ENCODE results near the gene NXPH1. TPM values are rescaled to one million over a fixed set of nuclear protein-coding genes. Genes with fewer than 3 reads are reported as not detected.

The NXPH1 gene
- total RNA-seq, 3 donors from 2014 or later, result 0.29 TPM; not detected in 2

DNA sequence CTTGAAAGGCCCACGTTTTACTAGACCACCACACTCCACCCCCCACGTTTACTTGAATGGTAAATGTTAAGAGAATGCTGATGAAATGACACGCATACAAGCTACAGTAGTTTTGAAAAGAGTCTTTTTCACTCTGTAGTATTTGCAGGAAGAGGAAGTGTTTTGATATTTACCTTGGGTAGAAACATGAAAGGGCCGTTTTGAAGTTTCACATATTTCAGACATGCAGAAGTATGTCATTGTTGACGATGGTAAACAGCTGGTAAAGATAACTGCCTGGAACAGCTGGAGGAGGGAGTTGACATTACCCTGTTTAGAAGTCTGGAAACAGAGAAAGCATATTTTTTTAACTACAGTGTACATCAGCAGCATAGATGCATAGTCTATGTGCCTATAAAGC is 160.7 kb downstream of the NXPH1 start:
- Histone ChIP-seq H3K4me1 (no peaks in the 10 kb centered on the region), H3K27ac (no peak overlapping the region), H3K4me3 (no peak overlapping the region), H3K36me3 (no peaks in the 10 kb centered on the region), H3K9me3 (no peaks in the 10 kb centered on the region), H3K27me3 (no peaks in the 10 kb centered on the region)
- TF ChIP-seq, protein P1, sequence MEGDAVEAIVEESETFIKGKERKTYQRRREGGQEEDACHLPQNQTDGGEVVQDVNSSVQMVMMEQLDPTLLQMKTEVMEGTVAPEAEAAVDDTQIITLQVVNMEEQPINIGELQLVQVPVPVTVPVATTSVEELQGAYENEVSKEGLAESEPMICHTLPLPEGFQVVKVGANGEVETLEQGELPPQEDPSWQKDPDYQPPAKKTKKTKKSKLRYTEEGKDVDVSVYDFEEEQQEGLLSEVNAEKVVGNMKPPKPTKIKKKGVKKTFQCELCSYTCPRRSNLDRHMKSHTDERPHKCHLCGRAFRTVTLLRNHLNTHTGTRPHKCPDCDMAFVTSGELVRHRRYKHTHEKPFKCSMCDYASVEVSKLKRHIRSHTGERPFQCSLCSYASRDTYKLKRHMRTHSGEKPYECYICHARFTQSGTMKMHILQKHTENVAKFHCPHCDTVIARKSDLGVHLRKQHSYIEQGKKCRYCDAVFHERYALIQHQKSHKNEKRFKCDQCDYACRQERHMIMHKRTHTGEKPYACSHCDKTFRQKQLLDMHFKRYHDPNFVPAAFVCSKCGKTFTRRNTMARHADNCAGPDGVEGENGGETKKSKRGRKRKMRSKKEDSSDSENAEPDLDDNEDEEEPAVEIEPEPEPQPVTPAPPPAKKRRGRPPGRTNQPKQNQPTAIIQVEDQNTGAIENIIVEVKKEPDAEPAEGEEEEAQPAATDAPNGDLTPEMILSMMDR (IDR thresholded peaks at IDR 0.05), result no peak
- TF ChIP-seq POLR2A (IDR thresholded peaks at IDR 0.05) (no peak), POLR2AphosphoS5 (IDR thresholded peaks at IDR 0.05) (no peak)
- intact Hi-C loops (cut with DNase I; ENCODE audit: low total_unique reads), result no loop called here
- DNase-seq (ENCODE audit: low spot score in 2 of 2), result no peak

DNA sequence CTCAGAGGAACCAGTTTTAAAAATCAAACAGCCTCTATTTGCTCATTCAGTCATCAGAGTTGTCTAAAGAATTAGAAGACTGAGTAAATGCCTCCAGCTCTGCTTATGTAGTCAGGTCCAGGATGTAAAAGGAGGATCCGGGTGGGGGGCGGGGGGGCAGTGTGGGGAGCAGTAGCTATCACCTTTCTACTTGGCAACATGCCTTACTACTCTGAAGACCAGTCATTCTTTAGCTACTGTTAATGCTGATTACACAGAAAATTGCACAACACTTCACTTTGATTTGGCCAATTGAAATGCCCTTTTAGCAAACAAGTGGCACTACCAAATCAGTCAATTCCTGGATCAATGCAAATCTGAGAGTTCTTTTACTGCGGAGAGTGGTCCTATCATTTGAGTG is 164.2 kb downstream of the NXPH1 start:
- Histone ChIP-seq H3K27ac (no peak overlapping the region), H3K4me1 (no peaks in the 10 kb centered on the region), H3K27me3 (no peaks in the 10 kb centered on the region), H3K4me3 (no peak overlapping the region), H3K9me3 (no peaks in the 10 kb centered on the region), H3K36me3 (no peaks in the 10 kb centered on the region)
- DNase-seq (ENCODE audit: low spot score in 2 of 2), result no peak
- intact Hi-C loops (cut with DNase I; ENCODE audit: low total_unique reads), result no loop called here
- TF ChIP-seq POLR2AphosphoS5 (IDR thresholded peaks at IDR 0.05) (no peak), POLR2A (IDR thresholded peaks at IDR 0.05) (no peak)
- TF ChIP-seq, protein P1 (IDR thresholded peaks at IDR 0.05), result no peak

DNA sequence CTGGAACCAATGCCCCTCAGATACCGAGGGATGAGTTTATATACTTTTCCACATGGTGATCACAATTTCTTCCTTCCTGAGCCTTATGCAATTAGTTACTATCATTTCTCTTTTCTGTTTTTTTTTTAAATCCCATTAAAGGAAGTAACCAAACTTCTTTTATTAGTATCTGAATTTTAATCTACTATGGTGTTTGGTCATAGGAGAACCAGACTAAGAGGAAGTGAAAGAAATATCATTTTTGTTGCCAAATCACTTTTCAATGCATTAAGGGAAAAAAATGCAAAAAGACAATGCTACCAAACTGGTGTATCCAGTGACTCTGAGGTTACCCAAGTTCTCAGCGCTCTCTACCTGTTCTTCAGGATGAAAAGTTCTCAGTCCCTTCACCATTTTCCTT is 167.7 kb downstream of the NXPH1 start:
- no peaks in the 10 kb centered on the region for H3K9me3 ChIP-seq
- no peaks in the 10 kb centered on the region for H3K36me3 ChIP-seq
- no peaks in the 10 kb centered on the region for H3K4me1 ChIP-seq
- H3K27me3 ChIP-seq, result no peaks in the 10 kb centered on the region
- intact Hi-C loops (cut with DNase I; ENCODE audit: low total_unique reads), result loop anchor here (10.0 kb wide), 1 partner anchor 466 kb away; no protein-coding TSS in a partner anchor
- H3K4me3 ChIP-seq, result no peak overlapping the region
- no peak for TF ChIP-seq POLR2AphosphoS5 (IDR thresholded peaks at IDR 0.05)
- no peak for TF ChIP-seq POLR2A (IDR thresholded peaks at IDR 0.05)
- TF ChIP-seq, protein P1 (IDR thresholded peaks at IDR 0.05), result no peak
- H3K27ac ChIP-seq, result no peak overlapping the region
- DNase-seq (ENCODE audit: low spot score in 2 of 2), result no peak

DNA sequence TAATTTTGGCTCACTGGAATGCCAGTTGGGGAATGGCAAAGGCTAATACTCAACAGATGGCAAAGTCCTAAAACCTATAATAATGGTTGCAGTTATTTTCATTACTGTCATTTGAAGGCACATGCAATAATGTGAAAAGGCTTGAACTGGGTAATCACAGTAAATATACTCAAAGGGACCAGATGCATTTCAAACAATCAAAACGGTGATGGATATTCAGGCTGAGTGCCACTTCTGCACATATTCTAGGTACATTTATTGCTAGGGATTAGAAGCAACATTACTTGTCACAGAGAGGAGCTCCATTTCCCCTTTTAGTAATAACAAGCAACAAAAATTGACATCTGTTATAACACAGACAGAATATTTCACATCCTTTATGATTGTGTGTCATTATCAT is 171.8 kb downstream of the NXPH1 start:
- TF ChIP-seq, protein P1 (IDR thresholded peaks at IDR 0.05), result no peak
- TF ChIP-seq POLR2A (IDR thresholded peaks at IDR 0.05), result no peak
- no peak for TF ChIP-seq POLR2AphosphoS5 (IDR thresholded peaks at IDR 0.05)
- Histone ChIP-seq H3K36me3 (no peaks in the 10 kb centered on the region), H3K27ac (no peak overlapping the region), H3K9me3 (no peaks in the 10 kb centered on the region), H3K4me1 (no peaks in the 10 kb centered on the region), H3K27me3 (no peaks in the 10 kb centered on the region), H3K4me3 (no peak overlapping the region)
- no peak for DNase-seq (ENCODE audit: low spot score in 2 of 2)
- intact Hi-C loops (cut with DNase I; ENCODE audit: low total_unique reads), result loop anchor here (10.0 kb wide), 1 partner anchor 470 kb away; no protein-coding TSS in a partner anchor

DNA sequence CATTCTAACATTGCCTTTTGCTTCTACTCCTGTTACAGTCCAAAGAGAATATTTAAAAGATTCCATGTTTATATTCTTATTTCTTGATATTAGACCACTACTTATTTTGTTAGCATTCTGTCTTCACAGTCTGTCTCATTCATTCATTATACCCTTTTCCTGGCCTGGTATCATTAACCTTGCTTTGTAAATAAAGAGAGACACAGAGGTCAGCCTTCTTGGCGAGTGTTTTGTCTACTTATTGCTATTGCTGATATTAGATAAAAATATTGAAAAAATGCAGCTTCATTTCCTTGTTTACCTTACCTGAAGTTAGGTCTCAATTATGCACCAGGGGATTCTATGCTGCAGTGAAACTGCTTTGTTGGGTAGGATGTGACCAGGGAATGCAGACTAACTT is 179.2 kb downstream of the NXPH1 start:
- intact Hi-C loops (cut with DNase I; ENCODE audit: low total_unique reads), result no loop called here
- DNase-seq (ENCODE audit: low spot score in 2 of 2), result no peak
- TF ChIP-seq, protein P1 (IDR thresholded peaks at IDR 0.05), result no peak
- TF ChIP-seq POLR2AphosphoS5 (IDR thresholded peaks at IDR 0.05) (no peak), POLR2A (IDR thresholded peaks at IDR 0.05) (no peak)
- Histone ChIP-seq H3K9me3 (no peaks in the 10 kb centered on the region), H3K27me3 (no peaks in the 10 kb centered on the region), H3K36me3 (no peaks in the 10 kb centered on the region), H3K4me1 (no peaks in the 10 kb centered on the region), H3K4me3 (no peak overlapping the region), H3K27ac (no peak overlapping the region)
